ENCODE measurements around the gene TOM1L2. TPM values are rescaled to one million over a fixed set of nuclear protein-coding genes. Genes with fewer than 3 reads are reported as not detected.
A peak's percentile ranks its signal among the peaks of the same experiment; 100 is the strongest.

The TOM1L2 gene
- total and polyA plus RNA-seq, 9 donors: 18.5 to 40.1 (median 30.2) TPM

DNA sequence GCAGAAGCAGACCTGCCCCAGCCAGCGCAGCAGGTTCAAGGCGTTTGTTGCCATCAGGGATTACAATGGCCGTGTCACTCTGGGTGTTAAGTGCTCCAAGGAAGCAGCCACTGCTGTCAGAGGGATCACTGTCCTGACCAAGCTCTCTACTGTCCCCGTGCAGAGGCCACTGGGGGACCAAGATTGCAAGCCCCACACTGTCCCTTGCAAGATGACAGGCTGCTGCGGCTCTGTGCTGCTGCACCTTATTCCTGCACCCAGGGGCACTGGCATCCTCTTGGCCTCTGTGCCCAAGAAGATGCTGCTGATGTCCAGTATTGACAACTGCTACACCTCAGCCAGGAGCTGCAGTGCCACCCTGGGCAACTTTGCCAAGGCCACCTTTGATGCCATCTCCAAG, 39.1 kb upstream of the TOM1L2 start:
- Histone ChIP-seq H3K27me3 (ENCODE audit: control insufficient read depth, insufficient read depth, low read length) (no peaks in the 10 kb centered on the region), H3K4me1 (ENCODE audit: control insufficient read depth, insufficient read depth, low read length) (peaks cover 2% of the 10 kb centered on the region), H3K36me3 (ENCODE audit: control insufficient read depth, insufficient read depth, low read length) (peaks cover 22% of the 10 kb centered on the region), H3K27ac (ENCODE audit: low read length) (no peak overlapping the region), H3K4me3 (ENCODE audit: low read length) (no peak overlapping the region), H3K9me3 (replicated peaks; ENCODE audit: control insufficient read depth, low read depth, low read length) (peaks cover 6% of the 10 kb centered on the region)
- DNase-seq: no peak
- WGBS (ENCODE audit: insufficient coverage): 93% methylated on average over 5 of the region's 5 CpGs

DNA sequence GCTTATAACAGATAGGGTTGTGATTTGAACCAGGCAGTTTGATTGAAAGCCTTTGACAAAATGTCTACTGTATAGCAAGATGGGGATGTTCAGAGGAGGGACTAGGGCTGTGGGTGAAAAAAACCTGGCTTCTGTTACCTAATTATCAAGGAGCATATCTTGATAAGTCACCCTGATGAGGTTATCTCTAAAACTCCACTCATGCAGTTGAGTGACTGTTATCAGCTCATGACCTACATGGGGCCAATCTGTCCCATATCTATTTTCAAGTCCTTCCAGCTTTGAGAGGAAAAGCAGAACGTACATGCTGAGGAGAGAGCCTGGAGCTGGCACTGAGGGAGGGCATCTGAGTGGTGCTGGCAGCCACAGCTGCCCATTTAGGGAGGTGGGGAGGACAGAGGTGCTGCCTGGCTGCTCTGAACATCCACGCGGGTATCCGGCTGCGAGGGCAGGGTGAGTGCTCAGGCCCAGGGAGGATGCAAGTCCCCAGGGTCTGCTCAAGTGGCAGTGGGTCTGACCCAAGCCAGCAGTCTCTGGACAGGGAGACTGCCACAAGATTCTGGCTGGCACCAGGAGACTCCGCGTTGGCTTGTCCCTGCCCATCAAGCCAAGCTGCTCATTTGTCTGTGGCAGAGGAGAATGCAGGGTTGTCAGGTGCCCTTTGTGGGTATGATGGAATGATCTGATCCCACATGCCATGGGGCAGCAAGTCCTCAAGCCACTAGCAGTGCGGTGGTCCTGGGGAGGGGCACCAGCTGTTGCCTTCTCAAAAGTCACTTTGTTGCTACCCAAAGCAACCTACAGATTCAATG, 37.6 kb upstream of the TOM1L2 start:
- DNase-seq: no peak
- 85% methylated on average over 7 of the region's 8 CpGs for WGBS (ENCODE audit: insufficient coverage)
- no peaks in the 10 kb centered on the region for H3K27me3 ChIP-seq (ENCODE audit: control insufficient read depth, insufficient read depth, low read length)
- H3K27ac ChIP-seq (ENCODE audit: low read length): no peak overlapping the region
- H3K9me3 ChIP-seq (replicated peaks; ENCODE audit: control insufficient read depth, low read depth, low read length): peaks cover 6% of the 10 kb centered on the region
- H3K4me3 ChIP-seq (ENCODE audit: low read length): no peak overlapping the region
- peaks cover 13% of the 10 kb centered on the region for H3K36me3 ChIP-seq (ENCODE audit: control insufficient read depth, insufficient read depth, low read length)
- no peaks in the 10 kb centered on the region for H3K4me1 ChIP-seq (ENCODE audit: control insufficient read depth, insufficient read depth, low read length)

DNA sequence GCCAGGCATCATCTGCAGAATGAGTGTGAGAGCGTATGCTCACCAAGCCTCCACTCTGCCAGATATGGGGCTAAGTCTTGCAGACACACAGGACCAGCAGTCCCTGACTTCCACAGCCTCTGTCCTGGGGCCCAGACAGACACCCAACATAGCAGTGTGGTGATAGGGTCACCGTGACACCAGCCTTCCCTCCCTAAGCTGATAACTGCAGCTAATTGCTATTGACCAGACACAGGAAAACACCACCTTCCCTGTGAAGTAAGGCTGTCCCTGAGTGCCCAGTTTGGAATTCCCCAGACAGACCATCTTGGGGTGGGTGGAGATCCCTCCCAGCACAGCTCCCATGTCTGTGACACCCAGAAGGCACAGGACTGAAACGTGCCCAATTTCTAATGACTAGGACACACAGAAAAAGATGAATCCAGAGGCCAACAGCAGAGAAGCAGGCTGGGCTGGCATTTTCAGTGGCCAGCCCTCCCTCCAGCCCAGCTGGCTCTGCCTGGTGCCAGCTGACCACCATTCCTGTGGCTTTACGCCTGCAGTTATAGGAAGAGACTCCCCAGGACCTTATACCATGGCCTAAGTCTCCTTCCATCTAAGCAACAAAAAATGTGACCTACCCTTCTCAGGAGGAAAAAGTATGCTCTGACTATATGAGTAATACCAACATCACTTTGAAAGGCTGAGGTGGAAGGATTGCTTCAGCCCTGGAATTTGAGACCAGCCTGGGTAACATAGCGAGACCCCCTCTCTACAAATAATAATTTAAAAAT, 36.5 kb upstream of the TOM1L2 start:
- Histone ChIP-seq H3K36me3 (ENCODE audit: control insufficient read depth, insufficient read depth, low read length) (peaks cover 6% of the 10 kb centered on the region), H3K4me1 (ENCODE audit: control insufficient read depth, insufficient read depth, low read length) (peaks cover 7% of the 10 kb centered on the region), H3K9me3 (replicated peaks; ENCODE audit: control insufficient read depth, low read depth, low read length) (peaks cover 6% of the 10 kb centered on the region), H3K4me3 (ENCODE audit: low read length) (no peak overlapping the region), H3K27ac (ENCODE audit: low read length) (no peak overlapping the region), H3K27me3 (ENCODE audit: control insufficient read depth, insufficient read depth, low read length) (no peaks in the 10 kb centered on the region)
- no peak for DNase-seq
- 60% methylated on average over 1 of the region's 5 CpGs for WGBS (ENCODE audit: insufficient coverage)

DNA sequence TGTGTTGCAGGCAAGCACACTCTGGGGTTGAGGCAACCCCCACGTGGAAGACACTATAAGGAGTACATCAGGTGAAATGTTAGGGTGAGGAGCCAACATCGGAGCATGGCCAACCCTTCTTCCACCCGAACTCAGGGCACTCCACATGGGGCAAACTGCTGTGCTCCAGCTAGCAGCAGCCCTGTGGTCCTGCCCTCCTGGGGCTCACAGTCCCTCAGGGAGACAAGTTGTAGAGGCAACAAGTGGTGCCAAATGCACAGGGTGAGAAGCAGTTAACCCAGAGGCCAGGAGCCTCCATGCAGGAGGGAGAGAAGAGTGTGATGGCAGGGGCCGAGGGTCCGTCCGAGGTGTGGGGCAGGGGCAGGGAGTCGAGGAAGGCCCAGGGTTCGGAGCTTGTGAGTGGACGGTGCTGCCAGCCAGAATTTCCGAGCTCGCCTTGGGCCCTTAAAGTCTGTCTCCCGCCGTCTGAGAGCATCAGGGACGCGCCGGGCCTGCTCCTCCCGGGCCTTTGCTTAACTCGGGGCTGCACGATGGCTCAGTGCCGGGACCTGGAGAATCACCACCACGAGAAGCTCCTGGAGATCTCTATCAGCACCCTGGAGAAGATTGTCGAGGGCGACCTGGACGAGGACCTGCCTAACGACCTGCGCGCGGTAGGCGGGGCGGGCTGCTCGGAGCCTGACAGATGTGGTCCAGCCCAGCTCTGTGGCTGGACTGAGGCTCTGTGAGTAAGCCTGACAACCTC, 34.5 kb upstream of the TOM1L2 start:
- Histone ChIP-seq H3K4me3 (ENCODE audit: low read length) (no peak overlapping the region), H3K9me3 (replicated peaks; ENCODE audit: control insufficient read depth, low read depth, low read length) (peaks cover 6% of the 10 kb centered on the region), H3K4me1 (ENCODE audit: control insufficient read depth, insufficient read depth, low read length) (peaks cover 7% of the 10 kb centered on the region), H3K36me3 (ENCODE audit: control insufficient read depth, insufficient read depth, low read length) (peaks cover 6% of the 10 kb centered on the region), H3K27me3 (ENCODE audit: control insufficient read depth, insufficient read depth, low read length) (no peaks in the 10 kb centered on the region), H3K27ac (ENCODE audit: low read length) (no peak overlapping the region)
- 55% methylated on average over 19 of the region's 31 CpGs for WGBS (ENCODE audit: insufficient coverage)
- no peak for DNase-seq

DNA sequence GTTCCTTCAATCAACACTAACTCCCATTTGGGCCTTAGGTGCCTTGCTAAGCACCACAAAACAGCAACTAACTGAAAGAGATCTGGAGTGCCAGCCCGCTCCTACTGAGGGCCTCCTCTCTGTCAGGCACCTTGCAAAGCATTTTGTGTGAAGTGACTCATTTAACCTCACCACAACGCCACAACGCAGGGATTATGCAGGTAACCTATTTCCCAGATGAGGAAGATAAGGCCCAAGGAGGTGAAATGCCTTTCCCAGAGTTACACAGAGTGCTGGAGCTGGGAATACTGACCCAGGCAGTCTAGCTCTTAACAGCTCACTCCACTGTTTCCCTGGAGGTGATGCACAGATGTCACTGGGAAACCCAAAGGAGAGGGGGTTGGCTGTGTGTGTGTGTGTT, 33.3 kb upstream of the TOM1L2 start:
- H3K27me3 ChIP-seq (ENCODE audit: control insufficient read depth, insufficient read depth, low read length): no peaks in the 10 kb centered on the region
- peaks cover 6% of the 10 kb centered on the region for H3K36me3 ChIP-seq (ENCODE audit: control insufficient read depth, insufficient read depth, low read length)
- H3K4me3 ChIP-seq (ENCODE audit: low read length): no peak overlapping the region
- H3K4me1 ChIP-seq (ENCODE audit: control insufficient read depth, insufficient read depth, low read length): peaks cover 7% of the 10 kb centered on the region
- H3K27ac ChIP-seq (ENCODE audit: low read length): no peak overlapping the region
- no peak for DNase-seq
- H3K9me3 ChIP-seq (replicated peaks; ENCODE audit: control insufficient read depth, low read depth, low read length): peaks cover 3% of the 10 kb centered on the region
- WGBS (ENCODE audit: insufficient coverage): 40% methylated on average over 1 of the region's 3 CpGs

DNA sequence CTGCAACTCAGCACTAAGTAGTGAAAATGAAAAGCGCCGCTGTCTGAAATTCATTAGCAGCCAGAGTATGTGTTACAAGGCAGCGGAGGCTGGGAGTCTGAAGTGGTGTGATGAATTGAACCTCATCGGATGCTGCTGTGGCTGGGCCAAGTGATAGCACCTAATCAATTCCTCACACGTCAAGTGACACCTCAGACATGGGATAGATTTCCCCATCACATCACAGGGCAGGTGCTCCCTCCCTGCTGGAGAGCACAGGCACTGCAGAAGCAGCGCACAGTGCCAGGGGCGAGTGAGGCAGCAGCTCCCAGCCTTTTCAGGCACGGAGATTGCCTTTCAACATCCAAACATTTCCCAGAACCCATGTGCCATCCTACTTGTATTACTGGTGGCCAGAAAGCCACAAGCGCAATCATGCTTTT, 32.7 kb upstream of the TOM1L2 start:
- H3K27me3 ChIP-seq (ENCODE audit: control insufficient read depth, insufficient read depth, low read length): no peaks in the 10 kb centered on the region
- DNase-seq: no peak
- no peaks in the 10 kb centered on the region for H3K9me3 ChIP-seq (replicated peaks; ENCODE audit: control insufficient read depth, low read depth, low read length)
- H3K27ac ChIP-seq (ENCODE audit: low read length): no peak overlapping the region
- 57% methylated on average over 3 of the region's 9 CpGs for WGBS (ENCODE audit: insufficient coverage)
- H3K4me3 ChIP-seq (ENCODE audit: low read length): no peak overlapping the region
- H3K4me1 ChIP-seq (ENCODE audit: control insufficient read depth, insufficient read depth, low read length): peaks cover 7% of the 10 kb centered on the region
- H3K36me3 ChIP-seq (ENCODE audit: control insufficient read depth, insufficient read depth, low read length): peaks cover 6% of the 10 kb centered on the region

DNA sequence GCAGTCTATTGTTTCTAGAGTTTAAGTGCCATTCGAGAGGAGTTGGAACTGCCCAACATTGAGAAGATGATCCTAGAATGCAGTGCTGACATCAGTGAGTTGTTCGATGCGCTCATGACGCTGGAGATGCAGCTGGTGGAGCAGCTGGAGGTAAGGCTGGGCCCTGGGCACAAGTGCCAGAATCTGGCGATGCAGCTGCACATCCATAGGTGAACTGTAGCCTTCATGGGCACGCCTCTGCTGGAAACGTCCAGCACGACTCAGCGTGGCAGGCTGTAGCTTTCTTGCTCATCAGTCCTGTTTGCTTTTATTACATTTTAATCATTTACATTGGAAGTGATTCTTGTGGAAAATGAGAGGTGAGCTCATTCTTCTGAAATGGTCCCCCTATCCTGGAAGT, 32.1 kb upstream of the TOM1L2 start:
- DNase-seq: peak; percentile 52

DNA sequence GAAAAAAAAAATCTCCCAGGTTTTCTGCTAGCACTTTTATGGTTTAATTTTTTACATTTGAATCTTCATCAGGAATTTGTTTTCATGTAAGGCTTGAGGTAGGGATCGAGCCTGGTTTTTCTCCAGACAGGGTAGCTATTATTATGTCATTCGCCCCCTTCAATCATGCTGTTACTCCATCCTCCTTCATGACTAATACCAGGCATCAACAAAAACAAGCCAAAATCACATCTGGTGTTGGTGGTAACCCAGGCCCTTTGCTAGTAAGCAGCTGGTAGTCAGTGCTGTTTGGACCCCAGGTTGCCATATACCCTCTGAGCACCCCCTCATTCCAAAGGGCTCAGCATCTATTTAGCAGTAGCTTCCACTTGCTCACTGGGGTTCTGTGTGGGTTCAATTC, 30.0 kb upstream of the TOM1L2 start:
- WGBS (ENCODE audit: insufficient coverage): 86% methylated on average over 1 of the region's 2 CpGs
- Histone ChIP-seq H3K36me3 (ENCODE audit: control insufficient read depth, insufficient read depth, low read length) (no peaks in the 10 kb centered on the region), H3K27me3 (ENCODE audit: control insufficient read depth, insufficient read depth, low read length) (no peaks in the 10 kb centered on the region), H3K27ac (ENCODE audit: low read length) (no peak overlapping the region), H3K4me3 (ENCODE audit: low read length) (no peak overlapping the region), H3K9me3 (replicated peaks; ENCODE audit: control insufficient read depth, low read depth, low read length) (no peaks in the 10 kb centered on the region), H3K4me1 (ENCODE audit: control insufficient read depth, insufficient read depth, low read length) (peaks cover 7% of the 10 kb centered on the region)
- DNase-seq: no peak

More for the DNA sequence above, 32.1 kb upstream of the TOM1L2 start:
- H3K27me3 ChIP-seq (ENCODE audit: control insufficient read depth, insufficient read depth, low read length): no peaks in the 10 kb centered on the region
- H3K4me1 ChIP-seq (ENCODE audit: control insufficient read depth, insufficient read depth, low read length): peaks cover 7% of the 10 kb centered on the region
- no peak overlapping the region for H3K4me3 ChIP-seq (ENCODE audit: low read length)
- no peaks in the 10 kb centered on the region for H3K9me3 ChIP-seq (replicated peaks; ENCODE audit: control insufficient read depth, low read depth, low read length)
- WGBS (ENCODE audit: insufficient coverage): 59% methylated on average over 5 of the region's 9 CpGs
- H3K27ac ChIP-seq (ENCODE audit: low read length): no peak overlapping the region
- peaks cover 6% of the 10 kb centered on the region for H3K36me3 ChIP-seq (ENCODE audit: control insufficient read depth, insufficient read depth, low read length)

DNA sequence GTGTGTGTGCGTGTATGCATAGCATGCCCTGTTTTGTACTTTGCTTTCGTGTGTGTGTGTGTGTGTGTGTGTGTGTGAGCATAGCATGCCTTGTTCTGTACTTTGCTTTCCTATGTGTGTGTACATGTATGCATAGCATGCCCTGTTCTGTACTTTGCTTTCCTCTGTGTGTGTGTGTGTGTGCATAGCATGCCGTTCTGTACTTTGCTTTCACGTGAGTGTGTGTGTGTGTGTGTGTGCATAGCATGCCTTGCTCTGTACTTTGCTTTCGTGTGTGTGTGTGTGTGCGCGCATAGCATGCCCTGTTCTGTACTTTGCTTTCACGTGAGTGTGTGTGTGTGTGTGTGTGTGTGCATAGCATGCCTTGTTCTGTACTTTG, 27.8 kb upstream of the TOM1L2 start:
- H3K4me1 ChIP-seq (ENCODE audit: control insufficient read depth, insufficient read depth, low read length): peaks cover 7% of the 10 kb centered on the region
- no peaks in the 10 kb centered on the region for H3K9me3 ChIP-seq (replicated peaks; ENCODE audit: control insufficient read depth, low read depth, low read length)
- WGBS (ENCODE audit: insufficient coverage): 61% methylated on average over 2 of the region's 8 CpGs
- no peak overlapping the region for H3K27ac ChIP-seq (ENCODE audit: low read length)
- no peak overlapping the region for H3K4me3 ChIP-seq (ENCODE audit: low read length)
- no peaks in the 10 kb centered on the region for H3K36me3 ChIP-seq (ENCODE audit: control insufficient read depth, insufficient read depth, low read length)
- no peaks in the 10 kb centered on the region for H3K27me3 ChIP-seq (ENCODE audit: control insufficient read depth, insufficient read depth, low read length)
- no peak for DNase-seq
